GM18526 (cell line): ENCODE results near the gene MSI2.

Experiments used
- POLR2A ChIP-seq: IDR thresholded peaks from 3 replicates; pipeline ENCODE4 v1.6.1; 2011; ENCODE audit not compliant: insufficient read length; ENCODE audit errors: extremely low read depth

Gene MSI2

GRCh38 chr17:57652811-57653210 is 396.5 kb downstream of the MSI2 start:
- no peak for TF ChIP-seq POLR2A

GRCh38 chr17:57653279-57653678 is 397.0 kb downstream of the MSI2 start:
- no peak for TF ChIP-seq POLR2A

GRCh38 chr17:57654040-57654775 is 397.9 kb downstream of the MSI2 start:
- TF ChIP-seq POLR2A, result no peak

- TF ChIP-seq POLR2A, result no peak
These were observed 399.2 kb downstream of the MSI2 start for GRCh38 chr17:57655553-57655952.

GRCh38 chr17:57657211-57657610 is 400.9 kb downstream of the MSI2 start:
- no peak for TF ChIP-seq POLR2A

GRCh38 chr17:57662041-57662440 is 405.7 kb downstream of the MSI2 start:
- TF ChIP-seq POLR2A, result no peak

GRCh38 chr17:57662644-57663308 is 406.5 kb downstream of the MSI2 start:
- no peak for TF ChIP-seq POLR2A

- no peak for TF ChIP-seq POLR2A
These were observed 407.2 kb downstream of the MSI2 start for GRCh38 chr17:57663326-57664070.

- TF ChIP-seq POLR2A, result no peak
These were observed 408.8 kb downstream of the MSI2 start for GRCh38 chr17:57665128-57665527.

GRCh38 chr17:57665696-57666095 is 409.4 kb downstream of the MSI2 start:
- no peak for TF ChIP-seq POLR2A

GRCh38 chr17:57666201-57666870 is 410.0 kb downstream of the MSI2 start:
- TF ChIP-seq POLR2A, result no peak

GRCh38 chr17:57666946-57667345 is 410.6 kb downstream of the MSI2 start:
- no peak for TF ChIP-seq POLR2A

- TF ChIP-seq POLR2A, result no peak
These were observed 411.2 kb downstream of the MSI2 start for GRCh38 chr17:57667461-57667923.

- no peak for TF ChIP-seq POLR2A
These were observed 412.0 kb downstream of the MSI2 start for GRCh38 chr17:57668332-57668731.

- TF ChIP-seq POLR2A, result no peak
These were observed 413.6 kb downstream of the MSI2 start for GRCh38 chr17:57669671-57670529.
